NCI-H345 treated with DMSO at 0.1 percent for 48 hours (cell line): ENCODE measurements around the gene TMCC1.
"Not testable (repeated sequence)": the region's sequence is repeated elsewhere in the genome, so short reads cannot be mapped to it uniquely, and the experiment has no call there.

Source experiments
- DNase-seq: peaks from one replicate; lab custom pipeline; 2025; ENCODE audit not compliant: unreplicated experiment; lab: John Stamatoyannopoulos, UW

TMCC1 gene

DNA sequence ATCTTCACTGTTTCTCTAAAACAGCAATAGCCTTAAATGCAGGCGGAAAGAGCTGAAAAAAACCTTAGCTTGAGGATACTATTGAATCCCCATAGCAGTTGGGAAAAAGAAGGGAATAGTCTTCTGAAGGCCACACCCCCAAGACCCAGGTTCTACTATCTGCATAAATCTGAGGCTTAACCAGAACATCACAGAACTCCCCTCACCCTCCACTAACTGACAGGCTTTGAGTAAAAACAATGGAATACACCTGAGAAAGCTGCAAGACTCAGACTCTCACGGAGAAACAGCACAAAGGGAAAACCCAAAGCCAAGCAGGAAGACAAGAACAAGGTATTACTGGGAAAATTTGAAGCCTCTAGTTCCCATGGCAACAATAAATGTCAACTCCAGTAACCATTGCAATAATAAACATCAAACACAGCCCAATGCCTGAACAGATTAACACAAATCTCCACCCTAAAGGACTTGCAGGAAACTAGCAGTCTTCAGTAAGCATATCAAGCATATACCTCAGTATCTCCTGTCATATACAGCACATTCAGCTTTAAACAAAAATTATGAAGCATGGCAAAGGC, 56.4 kb downstream of the TMCC1 start:
- DNase-seq: no peak

DNA sequence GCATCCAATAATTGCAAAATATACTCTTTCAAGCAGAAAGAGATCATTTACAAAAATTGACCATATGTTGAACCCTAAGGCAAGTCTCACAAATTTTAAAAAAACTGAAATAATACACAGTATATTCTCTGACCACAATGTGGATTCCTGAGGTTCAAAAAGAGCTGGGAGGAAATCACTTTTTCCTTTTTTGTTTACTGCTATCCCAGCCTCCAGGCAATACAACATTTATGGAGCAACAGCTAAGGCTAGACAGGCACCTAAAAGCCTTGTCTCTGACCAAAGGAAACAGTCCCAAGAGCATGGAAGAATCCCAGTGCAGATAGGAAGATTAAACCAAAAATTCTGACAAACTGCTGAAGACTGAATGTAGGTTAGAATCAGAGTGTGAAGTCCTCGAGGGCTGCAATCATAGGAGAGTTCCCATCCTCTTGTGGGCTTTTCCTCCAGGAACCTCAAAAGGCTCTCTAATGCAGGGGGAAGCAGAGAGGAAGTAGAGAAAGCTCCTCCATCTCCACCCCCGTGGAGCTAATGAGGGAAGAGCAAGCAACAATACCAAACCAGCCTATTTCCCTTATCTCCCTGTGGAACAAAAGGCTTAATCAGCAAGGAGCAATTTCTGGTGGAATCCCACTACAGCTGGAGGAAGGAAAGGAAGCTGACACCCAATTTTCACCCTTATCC, 57.0 kb downstream of the TMCC1 start:
- no peak for DNase-seq

GRCh38 chr3:129835198-129835597, 58.3 kb downstream of the TMCC1 start:
- no peak for DNase-seq

- DNase-seq: no peak
Observed at GRCh38 chr3:129834580-129834979, 58.9 kb downstream of the TMCC1 start.

DNA sequence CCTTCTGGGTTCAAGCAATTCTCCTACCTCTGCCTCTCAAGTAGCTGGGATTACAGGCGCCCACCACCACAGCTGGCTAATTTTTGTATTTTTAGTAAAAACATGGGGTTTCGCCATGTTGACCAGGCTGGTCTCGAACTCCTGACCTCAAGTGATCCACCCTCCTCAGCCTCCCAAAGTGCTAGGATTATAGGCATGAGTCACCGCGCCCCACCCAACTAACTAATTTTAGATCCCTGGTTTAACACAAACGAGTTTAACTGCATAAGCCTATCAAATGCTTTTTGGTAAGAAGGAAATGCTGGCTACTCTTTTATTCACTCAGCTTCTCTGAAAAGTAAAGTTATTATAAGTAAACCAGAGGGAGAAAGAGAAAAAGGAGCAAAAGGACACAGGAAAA, 61.6 kb downstream of the TMCC1 start:
- not testable (repeated sequence) for DNase-seq

DNA sequence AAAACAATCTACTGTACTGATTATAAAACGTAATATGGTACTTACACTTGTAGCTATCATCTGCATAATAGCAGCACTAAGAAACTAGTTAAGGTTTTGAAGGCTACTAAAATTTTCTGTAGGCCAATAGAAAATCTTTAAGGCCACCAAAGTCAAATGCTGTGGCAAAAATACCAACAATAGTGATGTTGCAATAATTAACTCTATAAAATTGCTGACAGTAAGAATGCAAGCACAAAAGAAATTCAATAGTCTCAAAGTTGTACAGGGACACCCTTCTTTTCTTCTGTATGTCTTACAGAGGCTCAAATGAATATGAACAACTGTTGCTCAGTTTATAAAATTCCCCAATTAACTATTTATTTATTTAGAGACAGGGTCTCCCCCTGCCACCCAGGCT, 62.0 kb downstream of the TMCC1 start:
- DNase-seq: no peak

- no peak for DNase-seq
Observed at GRCh38 chr3:129829640-129830039, 63.9 kb downstream of the TMCC1 start.

GRCh38 chr3:129827765-129828164, 65.7 kb downstream of the TMCC1 start:
- DNase-seq: no peak

GRCh38 chr3:129824926-129825541, 68.5 kb downstream of the TMCC1 start:
- peak; percentile 2 for DNase-seq

GRCh38 chr3:129822679-129823078, 70.8 kb downstream of the TMCC1 start:
- DNase-seq: no peak

DNA sequence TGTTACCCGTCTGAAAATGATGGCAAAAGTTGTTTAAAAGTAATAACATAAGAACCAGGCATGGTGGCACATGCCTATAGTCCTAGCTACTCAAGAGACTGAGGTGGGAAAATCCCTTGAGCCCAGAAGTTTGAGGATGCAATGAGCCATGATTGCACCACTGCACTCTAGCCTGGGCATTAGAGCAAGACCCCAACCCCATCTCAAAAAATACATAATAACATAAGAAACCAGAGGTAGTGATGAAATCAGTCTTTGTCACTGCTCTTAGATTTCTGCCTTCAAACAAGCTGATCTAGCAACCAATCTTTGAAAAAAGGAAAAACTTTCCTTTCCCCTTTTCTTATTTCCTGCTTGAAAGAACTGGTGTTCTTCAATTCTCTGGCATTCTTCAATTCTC, 71.3 kb downstream of the TMCC1 start:
- DNase-seq: no peak

GRCh38 chr3:129820587-129820986, 72.9 kb downstream of the TMCC1 start:
- no peak for DNase-seq

- no peak for DNase-seq
Observed at GRCh38 chr3:129812589-129812988, 80.9 kb downstream of the TMCC1 start.

DNA sequence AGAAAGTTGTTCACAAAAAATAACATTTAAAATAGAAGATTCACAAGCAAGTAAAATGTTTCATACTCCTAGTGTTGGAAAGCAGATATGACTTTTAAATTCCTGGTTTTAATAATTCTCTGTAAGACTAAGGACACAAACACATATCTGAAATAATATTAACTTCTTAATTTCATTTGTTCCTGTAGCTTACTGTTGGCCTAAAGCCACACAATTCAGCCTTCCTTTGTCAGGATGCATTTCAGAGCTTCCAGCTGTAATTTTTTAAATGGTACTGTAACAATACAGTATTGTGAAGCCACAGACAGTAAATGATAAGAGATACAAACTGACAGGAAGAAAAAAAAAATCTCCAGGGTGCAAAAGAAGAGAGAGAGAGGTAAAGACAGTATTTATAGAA, 84.2 kb downstream of the TMCC1 start:
- DNase-seq: no peak

- DNase-seq: no peak
Observed at GRCh38 chr3:129796146-129796545, 97.4 kb downstream of the TMCC1 start.

GRCh38 chr3:129795186-129796010, 98.1 kb downstream of the TMCC1 start:
- no peak for DNase-seq

DNA sequence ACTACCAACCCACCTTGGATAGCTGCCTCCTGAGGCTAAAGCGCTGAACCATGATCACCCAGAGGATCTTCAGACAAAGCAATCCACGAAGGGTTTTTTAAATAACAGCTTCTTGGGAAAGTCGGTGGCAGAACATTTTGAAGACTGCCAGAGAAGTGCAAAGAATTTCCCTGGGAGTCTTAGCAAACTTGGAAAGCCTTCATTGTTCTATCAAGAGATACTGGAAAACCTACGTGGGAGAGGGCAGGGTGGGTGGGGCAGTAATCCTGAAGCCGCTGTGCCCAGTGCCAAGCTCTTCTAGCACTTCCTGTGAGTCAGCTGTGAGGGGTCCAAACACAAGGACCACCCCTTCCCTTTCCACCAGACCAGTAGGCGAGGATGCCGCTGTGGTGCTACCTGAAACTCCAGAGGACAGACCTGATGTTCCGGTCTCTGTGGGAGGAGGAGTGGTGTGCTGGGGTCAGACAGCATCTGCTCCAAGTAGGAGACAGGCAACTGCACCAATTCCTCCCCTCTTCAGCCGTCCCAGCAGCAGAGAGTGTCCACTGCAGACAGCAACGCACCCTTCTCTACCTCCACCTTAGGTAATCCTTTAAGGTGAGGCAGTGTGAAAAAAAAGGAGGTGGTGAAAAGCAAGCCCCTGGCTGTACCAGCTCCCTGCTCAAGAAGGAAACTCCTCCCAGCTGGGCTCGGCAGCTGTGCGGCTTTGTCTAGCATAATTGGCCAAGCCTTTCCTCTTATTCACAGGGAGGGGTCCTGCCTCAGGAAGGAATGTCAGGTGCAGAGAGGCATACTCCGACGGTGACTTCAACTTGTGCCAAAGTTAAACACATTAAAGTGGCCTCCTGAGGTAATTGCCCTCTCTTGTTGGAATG, 99.0 kb downstream of the TMCC1 start:
- DNase-seq: peak; percentile 61

DNA sequence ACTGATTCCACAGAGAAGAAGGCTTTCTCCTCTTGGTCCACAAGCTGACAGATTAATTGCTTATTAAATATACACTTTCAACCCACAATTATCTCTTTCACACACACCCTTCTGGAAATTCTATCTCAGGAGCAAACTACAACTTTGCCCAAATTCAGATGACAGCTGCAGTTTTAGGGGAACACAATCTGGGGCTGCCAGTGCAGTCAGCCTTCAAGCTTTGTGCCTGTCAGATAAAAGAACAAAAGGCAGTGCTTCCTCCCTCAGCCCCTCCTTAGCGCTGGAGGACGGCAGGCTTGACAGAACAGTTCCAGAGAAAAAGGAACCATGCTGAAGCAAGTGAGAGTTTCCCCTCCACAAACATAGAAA, 99.6 kb downstream of the TMCC1 start:
- no peak for DNase-seq

DNA sequence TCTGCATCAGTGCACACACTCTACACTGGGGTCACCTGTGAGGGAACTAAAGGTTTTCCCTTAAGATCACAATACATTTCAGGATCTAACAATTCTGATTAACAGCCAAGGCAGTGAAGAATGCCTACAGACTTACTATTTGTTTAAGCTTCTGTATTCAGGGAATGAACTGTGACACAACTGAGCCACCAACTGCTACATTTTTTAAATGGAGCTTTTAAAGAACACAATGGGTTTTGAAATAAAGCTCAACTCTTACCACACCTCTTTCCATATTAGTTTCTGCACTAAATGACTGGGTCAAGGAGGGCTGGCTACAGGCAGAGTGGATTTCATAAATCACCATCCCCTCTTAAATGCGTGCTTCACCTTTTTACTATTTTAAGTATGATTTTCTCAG, 100.2 kb downstream of the TMCC1 start:
- no peak for DNase-seq

- no peak for DNase-seq
Observed at GRCh38 chr3:129783470-129783869, 110.0 kb downstream of the TMCC1 start.

DNA sequence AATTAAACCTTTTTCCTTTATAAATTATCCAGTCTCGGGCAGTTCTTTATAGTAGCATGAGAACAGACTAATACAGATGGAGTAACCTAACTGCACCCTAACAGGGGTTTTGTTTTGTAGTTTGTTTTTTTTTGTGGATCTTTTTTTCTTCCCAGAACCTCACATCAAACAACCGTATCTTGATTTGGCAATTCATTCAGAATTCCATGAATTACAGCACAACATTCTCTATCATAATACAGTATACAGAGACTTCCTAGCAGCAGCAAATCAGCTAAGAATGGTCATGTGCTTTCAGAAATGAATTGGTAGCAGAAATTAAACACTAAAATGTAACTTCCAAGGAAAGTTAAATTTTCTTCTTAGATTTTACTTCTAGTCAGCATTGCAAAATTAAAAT, 114.6 kb downstream of the TMCC1 start:
- no peak for DNase-seq
